ENCODE data around the gene SFRP5.

The SFRP5 gene, protein sequence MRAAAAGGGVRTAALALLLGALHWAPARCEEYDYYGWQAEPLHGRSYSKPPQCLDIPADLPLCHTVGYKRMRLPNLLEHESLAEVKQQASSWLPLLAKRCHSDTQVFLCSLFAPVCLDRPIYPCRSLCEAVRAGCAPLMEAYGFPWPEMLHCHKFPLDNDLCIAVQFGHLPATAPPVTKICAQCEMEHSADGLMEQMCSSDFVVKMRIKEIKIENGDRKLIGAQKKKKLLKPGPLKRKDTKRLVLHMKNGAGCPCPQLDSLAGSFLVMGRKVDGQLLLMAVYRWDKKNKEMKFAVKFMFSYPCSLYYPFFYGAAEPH

DNA sequence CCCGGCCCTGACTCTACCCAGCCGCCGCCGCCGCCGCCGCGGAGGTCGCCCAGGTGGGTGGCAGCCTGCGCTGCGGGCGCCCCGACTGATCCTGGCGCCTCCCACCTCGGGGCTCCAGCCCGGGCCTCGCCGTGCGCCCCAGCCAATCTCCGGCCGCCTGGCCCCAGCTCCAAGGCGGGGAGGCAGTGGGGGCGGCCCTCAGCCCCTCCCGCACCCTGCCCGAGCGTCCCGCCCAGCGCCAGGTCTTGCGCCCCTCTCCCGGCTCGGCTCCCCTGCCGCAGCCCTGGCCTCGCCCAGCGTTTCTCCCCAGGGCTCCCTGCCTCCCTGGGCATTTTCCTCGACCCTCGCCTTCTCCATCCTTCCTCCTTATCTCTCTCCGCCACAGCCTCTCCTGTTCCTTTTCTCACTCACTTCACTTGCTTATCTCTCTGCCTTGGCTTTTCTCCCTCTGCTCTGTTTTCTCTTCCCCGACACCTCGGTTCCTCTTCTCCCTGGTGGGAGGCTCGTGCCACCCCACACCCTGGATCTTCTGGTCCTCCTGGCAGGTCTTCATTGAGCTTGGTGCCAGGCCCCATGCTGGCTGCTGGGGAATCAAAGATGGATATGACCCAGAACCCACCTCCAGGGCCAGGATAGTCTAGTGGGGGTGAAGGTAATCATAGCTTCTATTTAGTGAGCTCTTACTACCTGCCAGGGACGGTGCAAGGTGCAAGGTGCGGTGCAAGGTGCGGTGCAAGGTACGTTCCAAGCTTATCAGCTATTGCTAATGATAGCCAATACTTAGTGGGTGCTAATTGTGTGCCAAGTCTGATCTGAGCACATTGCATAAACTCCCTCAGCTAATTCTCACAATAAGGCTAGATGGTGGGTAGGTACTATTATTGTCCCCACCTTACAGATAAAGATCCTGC lies at the start of gene SFRP5:
TSS of gene SFRP5 (minus strand) at position 87 of the 911 bp plus-strand sequence. CDS start 166 bp downstream, outside the sequence.
- DNase-seq (ENCODE audit: low read depth), result no peak

- DNase-seq (ENCODE audit: low read depth), result no peak
Measured at GRCh38 chr10:97820096-97820704, 48.4 kb upstream of the SFRP5 start.

- DNase-seq (ENCODE audit: low read depth), result no peak
Measured at GRCh38 chr10:97818572-97818971, 46.8 kb upstream of the SFRP5 start.

GRCh38 chr10:97816609-97817008 lies 44.8 kb upstream of the SFRP5 start:
- DNase-seq (ENCODE audit: low read depth), result no peak

DNA sequence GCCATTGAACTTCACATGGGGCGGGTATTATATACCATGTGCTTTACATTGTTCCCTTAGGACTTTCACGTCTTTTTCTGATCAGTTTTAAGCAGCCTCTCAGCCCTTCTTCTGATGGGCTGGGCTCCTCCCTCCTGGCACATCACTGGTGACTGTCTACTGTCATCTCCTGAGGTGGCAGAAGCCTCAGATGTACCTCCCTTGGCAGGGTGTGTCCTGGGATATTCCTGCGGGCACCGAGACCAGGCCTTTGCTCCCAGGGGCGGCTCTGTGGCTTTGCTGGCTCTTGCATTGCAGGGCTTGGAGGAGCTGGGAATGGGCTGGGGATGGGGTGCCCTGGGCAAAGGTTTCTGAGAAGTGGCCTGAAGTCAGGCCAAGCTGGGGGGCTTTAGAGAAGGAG lies 43.2 kb upstream of the SFRP5 start:
- no peak for DNase-seq (ENCODE audit: low read depth)

DNA sequence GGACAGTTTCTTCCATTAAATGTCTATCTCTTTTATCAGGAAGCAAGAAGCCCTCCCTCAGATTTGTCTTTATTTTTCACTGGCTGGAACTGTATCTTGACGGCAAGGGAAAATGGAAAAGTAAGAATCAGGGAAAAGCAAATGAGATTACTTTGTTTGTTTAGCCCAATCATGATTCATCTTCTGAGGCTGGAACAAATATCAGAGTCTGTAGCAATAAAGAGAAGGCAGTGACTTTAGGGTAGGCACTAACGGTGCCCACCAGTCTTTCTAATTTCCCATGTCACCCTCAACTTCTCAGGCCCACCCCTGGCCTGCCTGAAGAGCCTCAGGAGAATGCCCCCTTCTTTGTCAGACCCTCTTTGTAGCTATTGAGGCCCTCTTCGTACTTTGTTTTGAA lies 41.5 kb upstream of the SFRP5 start:
- no peak for DNase-seq (ENCODE audit: low read depth)

GRCh38 chr10:97812696-97813095 lies 40.9 kb upstream of the SFRP5 start:
- no peak for DNase-seq (ENCODE audit: low read depth)

DNA sequence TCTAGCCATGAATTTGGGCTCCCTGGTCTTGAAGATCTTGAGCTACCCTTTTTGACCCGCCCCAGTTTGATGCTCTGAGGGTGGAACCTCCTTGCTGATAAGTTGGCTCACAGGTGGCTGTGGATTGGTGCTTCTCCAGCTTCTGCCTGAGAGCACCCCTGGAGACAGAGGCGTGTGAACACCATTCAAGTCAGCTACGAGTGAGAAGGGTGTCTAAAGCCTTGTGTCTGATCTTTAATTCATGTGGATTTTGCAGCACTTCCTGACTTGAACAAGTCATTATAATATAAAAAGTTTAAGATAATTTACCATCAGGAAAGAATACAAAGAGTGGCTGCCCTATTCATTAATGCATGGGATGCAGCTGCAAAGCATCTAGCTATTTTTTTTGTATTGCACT lies 40.2 kb upstream of the SFRP5 start:
- no peak for DNase-seq (ENCODE audit: low read depth)

GRCh38 chr10:97810446-97810845 lies 38.6 kb upstream of the SFRP5 start:
- no peak for DNase-seq (ENCODE audit: low read depth)

- no peak for DNase-seq (ENCODE audit: low read depth)
Measured at GRCh38 chr10:97805949-97806348, 34.1 kb upstream of the SFRP5 start.

DNA sequence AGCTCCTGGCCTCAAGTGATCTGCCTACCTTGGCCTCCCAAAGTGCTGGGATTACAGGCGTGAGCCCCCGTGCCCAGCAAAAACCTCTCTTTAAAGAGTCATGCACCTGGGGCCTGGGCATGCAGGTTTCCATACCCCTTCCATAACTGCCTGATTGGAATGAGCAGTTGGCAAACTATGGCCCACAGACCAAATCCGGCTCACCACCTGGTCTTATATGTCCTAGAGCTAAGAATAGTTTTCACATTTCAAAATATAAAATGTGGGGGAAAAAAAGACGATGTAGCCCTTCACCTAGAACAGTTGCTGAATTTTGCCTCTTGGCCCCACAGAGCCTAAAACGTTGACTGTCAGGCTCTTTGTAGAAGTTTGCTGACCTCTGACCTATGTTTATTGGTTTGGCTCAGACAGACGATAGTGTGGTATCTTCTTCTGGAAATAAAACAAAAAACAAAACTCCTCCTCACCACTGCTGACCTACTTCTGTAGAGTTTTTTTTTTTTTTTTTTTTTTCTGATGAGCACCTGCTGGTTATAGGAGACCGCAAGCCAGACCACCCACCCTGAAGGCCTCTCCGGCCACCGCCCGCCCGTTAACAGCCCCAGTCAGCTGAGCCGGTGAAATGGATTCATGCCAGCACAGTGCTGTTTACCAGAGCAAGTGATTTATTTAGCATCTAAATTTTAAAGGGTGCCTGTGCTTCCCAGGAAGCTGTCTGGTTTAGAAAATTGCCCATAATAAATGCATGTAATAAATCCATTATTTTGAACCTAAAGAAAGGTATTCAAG lies 33.5 kb upstream of the SFRP5 start:
- no peak for DNase-seq (ENCODE audit: low read depth)

DNA sequence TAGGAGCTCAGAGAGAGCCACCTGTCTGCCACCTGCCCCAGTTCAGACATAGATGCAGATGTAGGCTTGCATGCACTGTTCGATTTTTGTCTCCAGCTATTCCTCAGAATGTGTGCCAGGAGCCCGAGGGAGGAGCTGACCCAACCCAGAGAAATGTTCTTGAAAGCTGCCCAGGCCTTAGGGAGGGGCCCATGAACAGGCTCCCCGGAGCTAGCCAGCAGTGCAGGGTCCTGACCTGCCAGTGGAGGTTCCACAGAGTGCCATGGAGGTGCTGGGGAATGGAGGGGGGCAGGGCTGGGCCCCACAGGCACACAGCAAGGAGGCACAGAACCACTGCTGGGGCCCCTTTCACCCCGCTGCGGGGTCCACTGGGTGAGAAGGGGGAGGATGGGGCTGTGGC lies 29.6 kb upstream of the SFRP5 start:
- DNase-seq (ENCODE audit: low read depth), result no peak

- no peak for DNase-seq (ENCODE audit: low read depth)
Measured at GRCh38 chr10:97800474-97800873, 28.7 kb upstream of the SFRP5 start.

DNA sequence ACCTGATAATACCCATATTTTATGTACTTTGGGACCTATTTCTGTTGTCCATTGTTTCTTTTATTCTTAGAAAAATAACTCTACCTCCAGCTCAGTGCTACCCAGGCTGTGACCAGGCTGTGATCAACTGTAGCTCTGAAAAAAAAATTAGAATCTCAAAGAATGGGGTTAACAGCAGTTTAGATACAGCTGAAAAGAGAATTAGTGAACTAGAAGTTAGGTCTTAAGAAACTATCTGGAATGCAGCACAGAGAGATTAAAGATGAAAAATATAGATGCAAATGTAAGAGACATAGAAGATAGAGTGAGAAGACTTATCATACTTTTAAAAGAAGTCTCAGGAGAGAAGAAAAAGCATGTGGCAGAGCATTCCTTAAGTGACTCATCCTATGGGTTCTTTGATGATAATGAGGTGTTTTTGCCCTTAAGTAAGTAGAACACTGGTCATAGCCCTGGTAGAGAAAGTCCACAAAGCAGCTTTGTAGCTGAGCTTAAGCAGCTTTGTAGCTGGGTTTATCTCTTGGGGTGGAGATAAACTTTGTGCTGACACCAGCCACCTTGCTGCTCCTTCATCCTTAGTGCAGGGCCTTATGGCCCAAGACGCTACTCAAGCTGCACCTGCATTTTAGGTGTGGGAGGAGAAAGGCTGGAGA lies 27.3 kb upstream of the SFRP5 start:
- DNase-seq (ENCODE audit: low read depth), result no peak

GRCh38 chr10:97796651-97797050 lies 24.9 kb upstream of the SFRP5 start:
- peak; percentile 9 for DNase-seq (ENCODE audit: low read depth)

GRCh38 chr10:97795886-97796285 lies 24.1 kb upstream of the SFRP5 start:
- no peak for DNase-seq (ENCODE audit: low read depth)

DNA sequence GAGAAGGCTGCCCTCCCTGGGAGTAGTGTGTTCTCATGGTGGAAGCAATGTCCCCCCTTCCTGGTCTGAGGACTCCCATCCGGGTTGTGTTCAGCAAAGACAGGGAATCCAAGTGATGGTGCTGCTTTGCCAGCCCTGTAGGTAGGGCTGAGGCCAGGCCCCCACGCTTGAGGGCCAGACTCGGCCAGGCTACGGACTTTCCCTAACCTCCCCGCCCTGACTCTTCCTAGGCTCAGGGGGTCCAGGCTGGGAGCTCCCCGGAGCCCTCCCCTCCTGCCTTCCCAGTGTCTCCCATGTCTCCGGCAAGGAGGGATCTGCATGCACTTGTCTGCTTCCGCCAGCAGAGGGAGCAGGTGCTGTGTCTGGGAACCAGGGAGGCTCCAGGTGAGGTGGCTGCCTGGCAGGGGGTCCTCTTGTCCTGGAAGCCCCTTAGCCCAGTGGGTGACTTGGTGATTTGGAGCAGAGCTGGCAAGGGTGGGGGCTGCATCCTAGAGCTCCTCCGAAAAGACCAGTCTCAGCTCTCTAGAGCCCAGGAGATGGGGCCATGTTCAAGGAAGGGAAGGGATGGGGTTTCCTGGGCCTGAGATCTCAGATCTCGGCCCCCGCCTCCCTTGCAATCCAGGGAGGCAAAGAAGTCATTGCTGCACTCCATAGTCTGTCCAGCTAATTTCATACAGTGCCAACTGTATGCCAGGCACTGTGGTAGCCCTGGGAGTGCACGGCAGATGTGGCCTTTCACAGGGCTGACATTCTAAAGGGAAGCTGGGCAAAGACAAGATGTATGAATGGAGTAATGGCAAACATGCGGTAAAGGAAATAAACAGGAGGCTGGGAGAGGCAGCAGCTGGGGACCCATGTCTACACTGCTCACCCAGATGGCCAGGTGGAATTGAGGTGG lies 20.3 kb upstream of the SFRP5 start:
- peak; percentile 49 for DNase-seq (ENCODE audit: low read depth)

DNA sequence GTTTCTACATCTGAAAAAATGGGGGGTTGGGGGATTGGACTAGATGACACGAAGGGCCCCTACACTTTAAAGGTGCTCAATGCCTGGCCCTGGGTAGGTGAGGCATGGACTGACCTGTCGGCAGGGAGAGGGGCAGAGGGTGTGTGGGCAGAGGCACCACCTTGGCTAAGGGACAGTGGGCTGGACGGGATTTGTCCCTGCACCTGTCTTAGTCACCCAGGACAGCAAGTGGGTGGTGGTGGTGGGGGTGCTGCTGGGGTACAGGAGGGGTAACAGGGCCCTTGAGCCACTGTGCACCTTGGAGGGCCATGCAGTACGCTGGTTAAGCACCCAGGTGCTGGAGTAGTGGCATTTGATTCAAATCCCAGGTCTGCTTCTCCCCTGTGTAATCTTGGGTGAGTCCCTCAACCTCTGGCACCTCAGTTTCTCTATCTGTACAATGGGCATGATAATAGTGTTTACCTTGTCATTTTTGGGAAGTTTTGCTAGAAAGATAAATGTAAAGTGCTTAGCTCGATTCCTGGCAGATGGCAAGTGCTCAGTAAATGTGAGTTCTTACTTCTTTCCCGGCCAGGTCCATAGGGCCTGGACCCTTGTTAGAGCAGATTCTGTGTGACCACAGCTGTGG lies 18.1 kb upstream of the SFRP5 start:
- DNase-seq (ENCODE audit: low read depth), result no peak

GRCh38 chr10:97788552-97789442 lies 17.0 kb upstream of the SFRP5 start:
- no peak for DNase-seq (ENCODE audit: low read depth)
